DND-41 (cell line): ENCODE measurements around the gene RBM47.

ENCODE experiments used
- EZH2 ChIP-seq: IDR thresholded peaks from 3 replicates; pipeline ENCODE4 v1.6.1; 2012; ENCODE audit warnings: borderline replicate concordance, low read depth, mild to moderate bottlenecking, moderate library complexity, low read length, inconsistent platforms; ENCODE audit not compliant: severe bottlenecking
- TF ChIP-seq, protein P1 (sequence below): IDR thresholded peaks from 2 replicates; pipeline ENCODE4 v1.5.1; 2012; ENCODE audit warnings: borderline replicate concordance, low read length, moderate library complexity, mild to moderate bottlenecking; ENCODE audit not compliant: poor library complexity, severe bottlenecking; ENCODE audit errors: extremely low read depth

DNA sequence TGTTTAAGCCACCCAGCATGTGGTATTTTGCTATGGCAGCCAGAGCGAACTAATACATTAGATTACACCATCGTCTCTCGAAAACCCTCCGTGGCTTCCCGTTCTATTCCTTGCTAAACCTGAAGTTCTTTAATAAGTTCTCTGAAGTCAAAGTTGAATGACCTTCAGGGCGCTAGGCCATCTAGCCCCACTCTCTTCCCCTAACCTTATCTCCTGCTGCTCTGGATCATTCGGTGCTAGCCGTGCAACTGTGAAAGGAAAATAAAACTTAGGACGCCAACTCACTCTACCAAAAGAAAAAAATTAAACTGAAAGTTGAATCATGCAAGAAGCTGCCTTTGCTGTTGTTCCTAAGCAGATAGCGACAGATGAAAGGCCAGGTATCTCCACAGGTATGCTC, 254.6 kb downstream of the RBM47 start:
- TF ChIP-seq, protein P1, sequence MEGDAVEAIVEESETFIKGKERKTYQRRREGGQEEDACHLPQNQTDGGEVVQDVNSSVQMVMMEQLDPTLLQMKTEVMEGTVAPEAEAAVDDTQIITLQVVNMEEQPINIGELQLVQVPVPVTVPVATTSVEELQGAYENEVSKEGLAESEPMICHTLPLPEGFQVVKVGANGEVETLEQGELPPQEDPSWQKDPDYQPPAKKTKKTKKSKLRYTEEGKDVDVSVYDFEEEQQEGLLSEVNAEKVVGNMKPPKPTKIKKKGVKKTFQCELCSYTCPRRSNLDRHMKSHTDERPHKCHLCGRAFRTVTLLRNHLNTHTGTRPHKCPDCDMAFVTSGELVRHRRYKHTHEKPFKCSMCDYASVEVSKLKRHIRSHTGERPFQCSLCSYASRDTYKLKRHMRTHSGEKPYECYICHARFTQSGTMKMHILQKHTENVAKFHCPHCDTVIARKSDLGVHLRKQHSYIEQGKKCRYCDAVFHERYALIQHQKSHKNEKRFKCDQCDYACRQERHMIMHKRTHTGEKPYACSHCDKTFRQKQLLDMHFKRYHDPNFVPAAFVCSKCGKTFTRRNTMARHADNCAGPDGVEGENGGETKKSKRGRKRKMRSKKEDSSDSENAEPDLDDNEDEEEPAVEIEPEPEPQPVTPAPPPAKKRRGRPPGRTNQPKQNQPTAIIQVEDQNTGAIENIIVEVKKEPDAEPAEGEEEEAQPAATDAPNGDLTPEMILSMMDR = no peak
- TF ChIP-seq EZH2 = no peak
